Endothelial cell of umbilical vein (primary cell): Measurements from ENCODE around the gene SPTB. TPM values are rescaled to one million over a fixed set of nuclear protein-coding genes. Genes with fewer than 3 reads are reported as not detected.

Experiments
- BruUV-seq: library from RNA; stranded (reverse); fragments of 400-500 nt; replicated peaks from 2 replicates; lab custom pipeline; 2021; lab: Mats Ljungman, UMichigan
- CTCF ChIA-PET: fragments of 300-600, 350-600 bp; sonication (Branson Sonifier 250); formaldehyde crosslinking; loops from one replicate; lab custom pipeline; 2021; ENCODE audit warnings: antibody characterized with exemption, inconsistent platforms; lab: Charles Lee
- POLR2A ChIA-PET: fragments of 300-600, 350-600 bp; sonication (Branson Sonifier 250); formaldehyde crosslinking; loops from one replicate; lab custom pipeline; 2021; ENCODE audit warnings: antibody characterized with exemption, inconsistent platforms; lab: Charles Lee
- DNase-seq: peaks from one replicate; pipeline ENCODE4 v3.0.0-alpha.2; 2011; ENCODE audit warnings: low read depth, low spot score
- FAIRE-seq: peaks from 2 replicates; lab custom pipeline; 2011; peaks lifted over from hg19 to GRCh38; lab: Jason Lieb, UNC
- H2AFZ ChIP-seq: 2 replicates; pipeline ENCODE4 v1.6.0; 2012; ENCODE audit warnings: low read depth, low read length, control low read depth, inconsistent platforms
- H3K27ac ChIP-seq: 2 replicates; pipeline ENCODE4 v1.5.1; 2011; ENCODE audit warnings: low read depth, mild to moderate bottlenecking, control low read depth, low read length, moderate library complexity; ENCODE audit not compliant: insufficient read depth
- H3K27me3 ChIP-seq, 2 experiments: 2 replicates each; pipeline versions ENCODE4 v1.6.0 to v1.6.1; 2011; ENCODE audit warnings: low read length in 2 of 2, mixed read lengths in 1 of 2; ENCODE audit not compliant: control insufficient read depth in 2 of 2, insufficient read depth in 2 of 2
- H3K36me3 ChIP-seq, 2 experiments: 2 replicates in 1 of 2; 3 replicates in 1 of 2; pipeline ENCODE4 v1.5.1; 2011; ENCODE audit warnings: low read length in 2 of 2, mild to moderate bottlenecking in 1 of 2, moderate library complexity in 1 of 2; ENCODE audit not compliant: control insufficient read depth in 2 of 2, insufficient read depth in 2 of 2; ENCODE audit errors: extremely low read depth in 1 of 2
- H3K4me1 ChIP-seq: 3 replicates; pipeline ENCODE4 v1.5.1; 2011; ENCODE audit warnings: mild to moderate bottlenecking, low read length; ENCODE audit not compliant: control insufficient read depth, insufficient read depth; ENCODE audit errors: extremely low read depth
- H3K4me2 ChIP-seq: 2 replicates; pipeline ENCODE4 v1.6.1; 2011; ENCODE audit warnings: low read length, control low read depth, mixed read lengths; ENCODE audit not compliant: insufficient read depth
- H3K4me3 ChIP-seq, 3 experiments: fragments of 200-600 bp in 1 of 3; sonication (generic), shearing (Covaris generic) in 1 of 3; replicated peaks in 1 of 3; 2 replicates each; pipeline ENCODE4 v1.5.1; 2011 to 2016; ENCODE audit warnings: control low read depth in 3 of 3, low read length in 3 of 3, mild to moderate bottlenecking in 2 of 3, inconsistent platforms in 1 of 3, low read depth in 1 of 3, moderate library complexity in 1 of 3; ENCODE audit not compliant: insufficient read depth in 1 of 3
- H3K79me2 ChIP-seq: 2 replicates; pipeline ENCODE4 v1.6.0; 2012; ENCODE audit warnings: low read length, inconsistent platforms; ENCODE audit not compliant: control insufficient read depth, insufficient read depth
- H3K9ac ChIP-seq: replicated peaks from 2 replicates; pipeline ENCODE3; 2011; ENCODE audit warnings: low read length, control low read depth; ENCODE audit not compliant: insufficient read depth; ENCODE audit errors: extremely low read depth
- H3K9me1 ChIP-seq: replicated peaks from 3 replicates; pipeline ENCODE4 v1.6.0; 2011; ENCODE audit warnings: mild to moderate bottlenecking, low read length; ENCODE audit not compliant: control insufficient read depth, insufficient read depth; ENCODE audit errors: extremely low read depth
- H3K9me3 ChIP-seq: replicated peaks from 2 replicates; pipeline ENCODE4 v1.5.1; 2012; ENCODE audit warnings: low read length, inconsistent platforms; ENCODE audit not compliant: control insufficient read depth, insufficient read depth
- H4K20me1 ChIP-seq: replicated peaks from 2 replicates; pipeline ENCODE3; 2011; ENCODE audit warnings: mild to moderate bottlenecking, low read length; ENCODE audit not compliant: control insufficient read depth, insufficient read depth; ENCODE audit errors: extremely low read depth
- EZH2 ChIP-seq: IDR thresholded peaks from 2 replicates; pipeline ENCODE4 v1.6.1; 2012; ENCODE audit warnings: borderline replicate concordance, low read depth, mild to moderate bottlenecking, moderate library complexity, low read length, inconsistent platforms; ENCODE audit not compliant: severe bottlenecking
- FOS ChIP-seq: IDR thresholded peaks from 2 replicates; pipeline ENCODE4 v1.6.1; 2011; ENCODE audit warnings: mild to moderate bottlenecking, low read length, moderate library complexity, borderline replicate concordance; ENCODE audit not compliant: insufficient read depth
- GATA2 ChIP-seq: IDR thresholded peaks from 2 replicates; pipeline ENCODE4 v1.7.0; 2011; ENCODE audit warnings: low read depth, mild to moderate bottlenecking, moderate library complexity, mixed read lengths, low read length; ENCODE audit not compliant: insufficient read length, insufficient read depth
- JUN ChIP-seq: IDR thresholded peaks from 2 replicates; pipeline ENCODE4 v1.6.1; 2011; ENCODE audit warnings: borderline replicate concordance, low read depth; ENCODE audit not compliant: insufficient read length, insufficient read depth
- MYC ChIP-seq: IDR thresholded peaks from one replicate; pipeline ENCODE4 v1.6.1; 2011; ENCODE audit warnings: mild to moderate bottlenecking, low read depth, low read length
- POLR2A ChIP-seq: IDR thresholded peaks from 2 replicates; pipeline ENCODE4 v1.6.1; 2012; ENCODE audit warnings: low read depth, mild to moderate bottlenecking, control low read depth, low read length
- POLR2AphosphoS5 ChIP-seq: IDR thresholded peaks from 2 replicates; pipeline ENCODE4 v1.6.1; 2012; ENCODE audit warnings: low read depth, mild to moderate bottlenecking, control low read depth, low read length, moderate library complexity; ENCODE audit not compliant: insufficient read depth
- dilution Hi-C: fragments of 300-500 bp; cut with MboI; formaldehyde crosslinking; loops from one replicate; pipeline ENCODE4 v1.15.0; 2019; ENCODE audit warnings: low sequenced_read_pairs; ENCODE audit not compliant: extremely low pct_ligation_motif_present
- intact Hi-C: fragments of 100-400 bp; cut with micrococcal nuclease; formaldehyde crosslinking; loops from one replicate; pipeline ENCODE4 v1.10.0; 2022
- polyA plus RNA-seq, 4 experiments: library from polyadenylated mRNA; depleted of rRNA in 3 of 4; stranded (reverse) in 3 of 4; unstranded in 1 of 4; fragments of >200 nt; gene quantifications; 2 replicates each; pipeline versions ENCODE4 v1.2.1 to v1.2.3, GENCODE V29; 2011 to 2012; ENCODE audit warnings: missing spikeins in 1 of 4
- total RNA-seq: library from RNA; stranded (reverse); gene quantifications from 2 replicates; pipeline ENCODE4 v1.2.3, GENCODE V29; 2021
- TF ChIP-seq, protein P1 (sequence below), 2 donors: IDR thresholded peaks; 1 replicate in 1 of 2; 2 replicates in 1 of 2; pipeline ENCODE4 v1.5.1; 2011; ENCODE audit warnings: low read length in 2 of 2, mild to moderate bottlenecking in 2 of 2, moderate library complexity in 2 of 2, control low read depth in 1 of 2, inconsistent platforms in 1 of 2, low read depth in 1 of 2; ENCODE audit not compliant: insufficient read depth in 1 of 2; ENCODE audit errors: extremely low read depth in 1 of 2
- TF ChIP-seq, protein P2 (sequence below): IDR thresholded peaks from 2 replicates; pipeline ENCODE4 v1.6.1; 2011; ENCODE audit not compliant: insufficient read depth, insufficient read length

The SPTB gene
- total and polyA plus RNA-seq, 2 donors (not counting 3 experiments of a cell fraction or from before 2014, with no cell fraction given): 0.03 to 0.07 TPM

DNA sequence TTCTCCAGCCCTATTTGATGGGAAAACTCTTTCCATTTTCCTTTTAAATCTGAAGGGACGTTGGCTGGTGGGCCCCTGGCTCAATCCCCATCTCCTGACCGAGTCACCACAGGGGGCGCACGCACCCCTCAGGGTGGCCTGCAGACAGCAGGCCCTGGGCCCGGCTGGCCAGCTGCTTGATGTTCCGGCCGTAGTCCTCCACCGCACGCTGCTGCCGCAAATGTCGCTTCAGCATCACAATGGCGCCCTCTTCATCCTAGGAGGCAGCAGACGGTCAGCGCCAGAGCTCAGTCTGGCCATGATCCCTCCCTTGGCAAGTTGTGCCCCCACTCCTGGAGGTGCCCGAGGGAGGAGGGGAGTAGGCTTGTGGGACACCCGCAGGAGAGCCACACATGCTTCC, 105.4 kb downstream of the SPTB start:
- intact Hi-C loops: no loop called here
- CTCF ChIA-PET: interaction anchor here (0.9 to 2.5 kb wide), 2 partner anchors 9 to 13 kb away, joined by 3 to 9 read pairs; no protein-coding TSS in a partner anchor

More for the DNA sequence above, 105.4 kb downstream of the SPTB start:
- no TSS peak for BruUV-seq
- Histone ChIP-seq H3K36me3 (no peaks in the 10 kb centered on the region), H3K4me2 (no peak overlapping the region), H3K9ac (no peak overlapping the region), H3K4me1 (no peaks in the 10 kb centered on the region), H2AFZ (no peak overlapping the region), H4K20me1 (no peaks in the 10 kb centered on the region), H3K9me1 (no peaks in the 10 kb centered on the region), H3K9me3 (no peaks in the 10 kb centered on the region), H3K79me2 (no peaks in the 10 kb centered on the region), H3K27me3 (peaks cover 0 to 3% of the 10 kb centered on the region in 2 experiments), H3K4me3 (no peak overlapping the region), H3K27ac (no peak overlapping the region)
- no peak for FAIRE-seq
- TF ChIP-seq, protein P1, sequence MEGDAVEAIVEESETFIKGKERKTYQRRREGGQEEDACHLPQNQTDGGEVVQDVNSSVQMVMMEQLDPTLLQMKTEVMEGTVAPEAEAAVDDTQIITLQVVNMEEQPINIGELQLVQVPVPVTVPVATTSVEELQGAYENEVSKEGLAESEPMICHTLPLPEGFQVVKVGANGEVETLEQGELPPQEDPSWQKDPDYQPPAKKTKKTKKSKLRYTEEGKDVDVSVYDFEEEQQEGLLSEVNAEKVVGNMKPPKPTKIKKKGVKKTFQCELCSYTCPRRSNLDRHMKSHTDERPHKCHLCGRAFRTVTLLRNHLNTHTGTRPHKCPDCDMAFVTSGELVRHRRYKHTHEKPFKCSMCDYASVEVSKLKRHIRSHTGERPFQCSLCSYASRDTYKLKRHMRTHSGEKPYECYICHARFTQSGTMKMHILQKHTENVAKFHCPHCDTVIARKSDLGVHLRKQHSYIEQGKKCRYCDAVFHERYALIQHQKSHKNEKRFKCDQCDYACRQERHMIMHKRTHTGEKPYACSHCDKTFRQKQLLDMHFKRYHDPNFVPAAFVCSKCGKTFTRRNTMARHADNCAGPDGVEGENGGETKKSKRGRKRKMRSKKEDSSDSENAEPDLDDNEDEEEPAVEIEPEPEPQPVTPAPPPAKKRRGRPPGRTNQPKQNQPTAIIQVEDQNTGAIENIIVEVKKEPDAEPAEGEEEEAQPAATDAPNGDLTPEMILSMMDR (IDR thresholded peaks at IDR 0.05; ENCODE audit: extremely low read depth in 1 of 2, insufficient read depth in 1 of 2, low read depth in 1 of 2, low read length in 2 of 2): no peak
- TF ChIP-seq MYC (no peak), FOS (no peak), POLR2A (no peak), GATA2 (no peak), EZH2 (no peak), POLR2AphosphoS5 (no peak), JUN (no peak)
- TF ChIP-seq, protein P2, sequence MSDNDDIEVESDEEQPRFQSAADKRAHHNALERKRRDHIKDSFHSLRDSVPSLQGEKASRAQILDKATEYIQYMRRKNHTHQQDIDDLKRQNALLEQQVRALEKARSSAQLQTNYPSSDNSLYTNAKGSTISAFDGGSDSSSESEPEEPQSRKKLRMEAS: no peak
- no peak for DNase-seq
- dilution Hi-C loops: no loop called here
- POLR2A ChIA-PET: no interaction called here
